T47D (cell line): Measurements from ENCODE around the gene RUNX1.

Source experiments
- DNase-seq, 2 experiments: peaks; one replicate each; pipeline versions ENCODE4 v3.0.0 to v3.0.0-alpha.2; 2011 to 2012; ENCODE audit warnings: low read depth in 1 of 2, low spot score in 1 of 2
- JUND ChIP-seq: IDR thresholded peaks from 2 replicates; pipeline ENCODE4 v1.6.1; 2012; ENCODE audit warnings: low read depth
- in situ Hi-C: cut with HindIII; loops from 2 replicates; pipeline ENCODE4 v1.10.0; 2016; ENCODE audit warnings: low sequenced_read_pairs, low pct_unique_long_range_greater_than_20kb

The RUNX1 gene

GRCh38 chr21:34904526-34905217, 144.4 kb downstream of the RUNX1 start:
- no peak for DNase-seq
- no peak for TF ChIP-seq JUND
- in situ Hi-C loops, result no loop called here

- in situ Hi-C loops, result no loop called here
- no peak for TF ChIP-seq JUND
- DNase-seq, result no peak
Measured at GRCh38 chr21:34900376-34900775, 148.7 kb downstream of the RUNX1 start.

- no peak for DNase-seq
- in situ Hi-C loops, result no loop called here
- no peak for TF ChIP-seq JUND
Measured at GRCh38 chr21:34899760-34900159, 149.3 kb downstream of the RUNX1 start.

GRCh38 chr21:34899302-34899701, 149.8 kb downstream of the RUNX1 start:
- no peak for TF ChIP-seq JUND
- in situ Hi-C loops, result no loop called here
- no peak for DNase-seq

- DNase-seq, result no peak
- in situ Hi-C loops, result no loop called here
- no peak for TF ChIP-seq JUND
Measured at GRCh38 chr21:34897828-34898227, 151.3 kb downstream of the RUNX1 start.

- in situ Hi-C loops, result no loop called here
- TF ChIP-seq JUND, result no peak
Measured at GRCh38 chr21:34894401-34894800, 154.7 kb downstream of the RUNX1 start.

GRCh38 chr21:34892209-34892608, 156.9 kb downstream of the RUNX1 start:
- in situ Hi-C loops, result no loop called here
- no peak for TF ChIP-seq JUND
- DNase-seq, result no peak

More at GRCh38 chr21:34894401-34894800, 154.7 kb downstream of the RUNX1 start:
- no peak for DNase-seq

- TF ChIP-seq JUND, result no peak
- no peak for DNase-seq
- in situ Hi-C loops, result no loop called here
Measured at GRCh38 chr21:34891613-34891943, 157.5 kb downstream of the RUNX1 start.

GRCh38 chr21:34890724-34891612, 158.1 kb downstream of the RUNX1 start:
- in situ Hi-C loops, result no loop called here
- no peak for TF ChIP-seq JUND
- DNase-seq, result peak in 1 of 2 experiments; percentile 21

- no peak for DNase-seq
- in situ Hi-C loops, result no loop called here
- TF ChIP-seq JUND, result no peak
Measured at GRCh38 chr21:34890470-34890723, 158.7 kb downstream of the RUNX1 start.

GRCh38 chr21:34889676-34890469, 159.2 kb downstream of the RUNX1 start:
- in situ Hi-C loops, result no loop called here
- DNase-seq, result peak; percentile 74 to 86
- TF ChIP-seq JUND, result no peak

- in situ Hi-C loops, result no loop called here
- peak in 1 of 2 experiments; percentile 68 for DNase-seq
- no peak for TF ChIP-seq JUND
Measured at GRCh38 chr21:34889320-34889675, 159.8 kb downstream of the RUNX1 start.
